ENCODE results near the gene MAN2C1.
"Not testable (repeated sequence)": the region's sequence is repeated elsewhere in the genome, so short reads cannot be mapped to it uniquely, and the experiment has no call there.

MAN2C1 gene

GRCh38 chr15:75350601-75351361 lies 17.6 kb downstream of the MAN2C1 start:
- H3K27ac ChIP-seq, result peak overlapping the region in 10 of 11 experiments; percentile 30 to 87 (median 66); a peak in 18 of 22 replicates
- peaks cover 12 to 22% (median 18%) of the 10 kb centered on the region in 11 experiments; a peak in 20 of 22 replicates for H3K9me3 ChIP-seq (replicated peaks in 1 of 11)
- H3K4me1 ChIP-seq, result peaks cover 25 to 79% (median 60%) of the 10 kb centered on the region in 10 experiments
- peaks cover 0 to 43% (median 24%) of the 10 kb centered on the region in 11 experiments; a peak in 18 of 22 replicates for H3K36me3 ChIP-seq
- H3K9ac ChIP-seq, result peak overlapping the region in 5 of 11 experiments; percentile 3 to 45 (median 11); a peak in 4 of 22 replicates
- peaks cover 0 to 55% (median 17%) of the 10 kb centered on the region in 11 experiments; a peak in 15 of 22 replicates for H4K20me1 ChIP-seq
- H3K4me2 ChIP-seq, result peak overlapping the region; percentile 94 to 100 (median 99)
- H3K4me3 ChIP-seq, result 0 out of 20 replicates have a peak overlapping the region, but pooled peaks of 1 of the 10 experiments have one; percentile 89
- TF ChIP-seq Cebpa-rat (IDR thresholded peaks at IDR 0.05), result no peak
- H3K27me3 ChIP-seq, result peaks cover 0 to 16% (median 0%) of the 10 kb centered on the region in 11 experiments; a peak in 6 of 22 replicates

- Histone ChIP-seq H3K36me3 (peaks cover 0 to 35% (median 19%) of the 10 kb centered on the region in 11 experiments; a peak in 17 of 22 replicates), H3K27ac (peak overlapping the region in 10 of 11 experiments; percentile 33 to 87 (median 68); a peak in 18 of 22 replicates), H3K27me3 (peaks cover 0 to 16% (median 0%) of the 10 kb centered on the region in 11 experiments; a peak in 6 of 22 replicates), H3K9me3 (replicated peaks in 1 of 11) (peaks cover 12 to 22% (median 18%) of the 10 kb centered on the region in 11 experiments; a peak in 20 of 22 replicates), H3K4me3 (peak overlapping the region; percentile 20 to 94 (median 80); a peak in 11 of 20 replicates), H3K4me2 (peak overlapping the region; percentile 94 to 100 (median 99)), H3K4me1 (peaks cover 25 to 85% (median 61%) of the 10 kb centered on the region in 10 experiments), H4K20me1 (peaks cover 0 to 49% (median 17%) of the 10 kb centered on the region in 11 experiments; a peak in 15 of 22 replicates), H3K9ac (peak overlapping the region in 5 of 11 experiments; percentile 3 to 45 (median 11); a peak in 4 of 22 replicates)
- TF ChIP-seq Cebpa-rat (IDR thresholded peaks at IDR 0.05), result no peak
Measured at GRCh38 chr15:75349851-75350588, 18.4 kb downstream of the MAN2C1 start.

GRCh38 chr15:75349351-75349669 lies 19.1 kb downstream of the MAN2C1 start:
- H4K20me1 ChIP-seq, result peaks cover 0 to 42% (median 11%) of the 10 kb centered on the region in 11 experiments; a peak in 14 of 22 replicates
- H3K9ac ChIP-seq, result not testable (repeated sequence)
- H3K4me3 ChIP-seq, result peak overlapping the region; percentile 70 to 94 (median 82); a peak in 18 of 20 replicates
- peak overlapping the region; percentile 94 to 100 (median 99) for H3K4me2 ChIP-seq
- peaks cover 26 to 81% (median 61%) of the 10 kb centered on the region in 10 experiments for H3K4me1 ChIP-seq
- peaks cover 0 to 16% (median 0%) of the 10 kb centered on the region in 11 experiments; a peak in 6 of 22 replicates for H3K27me3 ChIP-seq
- H3K9me3 ChIP-seq (replicated peaks in 1 of 11), result peaks cover 12 to 22% (median 18%) of the 10 kb centered on the region in 11 experiments; a peak in 20 of 22 replicates
- peak overlapping the region in 10 of 11 experiments; percentile 31 to 87 (median 59); a peak in 15 of 22 replicates for H3K27ac ChIP-seq
- H3K36me3 ChIP-seq, result peaks cover 0 to 28% (median 18%) of the 10 kb centered on the region in 11 experiments; a peak in 15 of 22 replicates

- peak overlapping the region; percentile 67 to 87 (median 81); a peak in 19 of 22 replicates for H3K27ac ChIP-seq
- H3K9ac ChIP-seq, result peak overlapping the region; percentile 74 to 93 (median 83)
- peak overlapping the region; percentile 70 to 94 (median 82) for H3K4me3 ChIP-seq
Measured at GRCh38 chr15:75348562-75349350, 19.7 kb downstream of the MAN2C1 start.

GRCh38 chr15:75348034-75348561 lies 20.3 kb downstream of the MAN2C1 start:
- H3K9ac ChIP-seq, result peak overlapping the region; percentile 74 to 93 (median 83)
- peak overlapping the region; percentile 67 to 87 (median 81) for H3K27ac ChIP-seq
- H3K4me3 ChIP-seq, result peak overlapping the region; percentile 70 to 94 (median 82)

More at GRCh38 chr15:75348562-75349350, 19.7 kb downstream of the MAN2C1 start:
- no peak for TF ChIP-seq Cebpa-rat (IDR thresholded peaks at IDR 0.05)
- H3K36me3 ChIP-seq, result peaks cover 0 to 24% (median 16%) of the 10 kb centered on the region in 11 experiments; a peak in 15 of 22 replicates
- peaks cover 12 to 22% (median 18%) of the 10 kb centered on the region in 11 experiments; a peak in 20 of 22 replicates for H3K9me3 ChIP-seq (replicated peaks in 1 of 11)
- peaks cover 0 to 16% (median 0%) of the 10 kb centered on the region in 11 experiments; a peak in 6 of 22 replicates for H3K27me3 ChIP-seq
- H3K4me1 ChIP-seq, result peaks cover 31 to 81% (median 63%) of the 10 kb centered on the region in 10 experiments
- H3K4me2 ChIP-seq, result peak overlapping the region; percentile 94 to 100 (median 99)
- H4K20me1 ChIP-seq, result peaks cover 0 to 37% (median 7%) of the 10 kb centered on the region in 11 experiments; a peak in 14 of 22 replicates

GRCh38 chr15:75347222-75348033 lies 21.0 kb downstream of the MAN2C1 start:
- peak overlapping the region; percentile 67 to 87 (median 81) for H3K27ac ChIP-seq

More at GRCh38 chr15:75348034-75348561, 20.3 kb downstream of the MAN2C1 start:
- Histone ChIP-seq H4K20me1 (peaks cover 0 to 30% (median under 1%) of the 10 kb centered on the region in 11 experiments; a peak in 10 of 22 replicates), H3K27me3 (peaks cover 0 to 16% (median 0%) of the 10 kb centered on the region in 11 experiments; a peak in 6 of 22 replicates), H3K36me3 (peaks cover 0 to 18% (median 13%) of the 10 kb centered on the region in 11 experiments; a peak in 13 of 22 replicates), H3K9me3 (replicated peaks in 1 of 11) (peaks cover 12 to 22% (median 18%) of the 10 kb centered on the region in 11 experiments; a peak in 20 of 22 replicates), H3K4me1 (peaks cover 38 to 80% (median 68%) of the 10 kb centered on the region in 10 experiments), H3K4me2 (peak overlapping the region; percentile 94 to 100 (median 99))
- TF ChIP-seq Cebpa-rat (IDR thresholded peaks at IDR 0.05), result no peak

More at GRCh38 chr15:75347222-75348033, 21.0 kb downstream of the MAN2C1 start:
- H3K4me1 ChIP-seq, result peaks cover 38 to 80% (median 67%) of the 10 kb centered on the region in 10 experiments
- H3K4me3 ChIP-seq, result peak overlapping the region; percentile 70 to 94 (median 82)
- H3K9ac ChIP-seq, result peak overlapping the region; percentile 74 to 93 (median 83)
- H4K20me1 ChIP-seq, result peaks cover 0 to 24% (median 0%) of the 10 kb centered on the region in 11 experiments; a peak in 9 of 22 replicates
- H3K4me2 ChIP-seq, result peak overlapping the region; percentile 94 to 100 (median 99)
- no peak for TF ChIP-seq Cebpa-rat (IDR thresholded peaks at IDR 0.05)
- H3K27me3 ChIP-seq, result peaks cover 0 to 16% (median 0%) of the 10 kb centered on the region in 11 experiments; a peak in 6 of 22 replicates
- peaks cover 12 to 22% (median 18%) of the 10 kb centered on the region in 11 experiments; a peak in 20 of 22 replicates for H3K9me3 ChIP-seq (replicated peaks in 1 of 11)
- peaks cover 0 to 15% (median 13%) of the 10 kb centered on the region in 11 experiments; a peak in 12 of 22 replicates for H3K36me3 ChIP-seq

All from BLaER1 treated with 17β-estradiol and CSF1 and Interleukin-3, amounts not matched to agents 10 nM and 100 nM (cell line).